HG03457 (cell line): Measurements from ENCODE around the gene PCSK4.
"Not testable (repeated sequence)": the region's sequence is repeated elsewhere in the genome, so short reads cannot be mapped to it uniquely, and the experiment has no call there.

ENCODE experiments used
- ATAC-seq: cut with Tn5 transposase; IDR thresholded peaks from one replicate; pipeline ENCODE4 v1.9.1; 2021; ENCODE audit warnings: moderate number of reproducible peaks; ENCODE audit not compliant: unreplicated experiment

PCSK4 gene

GRCh38 chr19:1490311-1491113, at the start of gene PCSK4:
PCSK4 (minus strand) TSS chr19:1490350; CDS start chr19:1490346, 4 bp downstream.
- peak; percentile 74 for ATAC-seq

GRCh38 chr19:1539749-1540148, 49.6 kb upstream of the PCSK4 start:
- ATAC-seq: not testable (repeated sequence)

- ATAC-seq: no peak
Measured at GRCh38 chr19:1538978-1539377, 48.8 kb upstream of the PCSK4 start.

- not testable (repeated sequence) for ATAC-seq
Measured at GRCh38 chr19:1535699-1536098, 45.5 kb upstream of the PCSK4 start.

- no peak for ATAC-seq
Measured at GRCh38 chr19:1534972-1535371, 44.8 kb upstream of the PCSK4 start.

GRCh38 chr19:1533510-1534150, 43.5 kb upstream of the PCSK4 start:
- no peak for ATAC-seq

- ATAC-seq: no peak
Measured at GRCh38 chr19:1532003-1532402, 41.9 kb upstream of the PCSK4 start.

- ATAC-seq: no peak
Measured at GRCh38 chr19:1531587-1531986, 41.4 kb upstream of the PCSK4 start.

- ATAC-seq: not testable (repeated sequence)
Measured at GRCh38 chr19:1530856-1531255, 40.7 kb upstream of the PCSK4 start.

- no peak for ATAC-seq
Measured at GRCh38 chr19:1529430-1529816, 39.3 kb upstream of the PCSK4 start.

- ATAC-seq: no peak
Measured at GRCh38 chr19:1528596-1529429, 38.7 kb upstream of the PCSK4 start.

- no peak for ATAC-seq
Measured at GRCh38 chr19:1527650-1528309, 37.6 kb upstream of the PCSK4 start.

- no peak for ATAC-seq
Measured at GRCh38 chr19:1526979-1527649, 37.0 kb upstream of the PCSK4 start.

- ATAC-seq: no peak
Measured at GRCh38 chr19:1526066-1526778, 36.1 kb upstream of the PCSK4 start.

- ATAC-seq: no peak
Measured at GRCh38 chr19:1525343-1525742, 35.2 kb upstream of the PCSK4 start.

- no peak for ATAC-seq
Measured at GRCh38 chr19:1524972-1525325, 34.8 kb upstream of the PCSK4 start.

- ATAC-seq: no peak
Measured at GRCh38 chr19:1524287-1524971, 34.3 kb upstream of the PCSK4 start.

- no peak for ATAC-seq
Measured at GRCh38 chr19:1523412-1524286, 33.5 kb upstream of the PCSK4 start, which contains the start of gene PLK5. PLK5 (plus strand) TSS chr19:1524077; CDS start chr19:1526997, 2,920 bp downstream.
